Upper lobe of left lung (tissue), 6 donors: ENCODE results near the gene IFT25. TPM values are rescaled to one million over a fixed set of nuclear protein-coding genes. Genes with fewer than 3 reads are reported as not detected.

Experiments
- ATAC-seq, 2 donors: fragments of 200-7000 bp; cut with Tn5 transposase; one replicate each; pipeline ENCODE4 v1.9.1; 2022; ENCODE audit warnings: mild to moderate bottlenecking in 2 of 2, moderate library complexity in 2 of 2; ENCODE audit not compliant: low FRiP score in 2 of 2
- DNase-seq, 2 donors: peaks; one replicate each; pipeline ENCODE4 v3.0.0-alpha.2; 2019 to 2020
- H3K27ac ChIP-seq, 4 donors: fragments of 200-600 bp; sonication (generic); one replicate each; pipeline ENCODE4 v1.5.1; 2016 to 2019
- H3K27me3 ChIP-seq, 4 donors: fragments of 200-600 bp; sonication (generic); one replicate each; pipeline ENCODE4 v1.5.1; 2017 to 2019
- H3K36me3 ChIP-seq, 4 donors: fragments of 200-600 bp; sonication (generic); one replicate each; pipeline ENCODE4 v1.5.1; 2016 to 2019
- H3K4me1 ChIP-seq, 4 donors: fragments of 200-600 bp; sonication (generic); one replicate each; pipeline ENCODE4 v1.5.1; 2018 to 2019
- H3K4me3 ChIP-seq, 4 donors: fragments of 200-600 bp; sonication (generic); one replicate each; pipeline ENCODE4 v1.5.1; 2017 to 2019; ENCODE audit warnings: mild to moderate bottlenecking in 2 of 4, moderate library complexity in 1 of 4
- H3K9me3 ChIP-seq, 4 donors: fragments of 200-600 bp; sonication (generic); one replicate each; pipeline ENCODE4 v1.5.1; 2018 to 2019
- EP300 ChIP-seq, 4 donors: sonication (generic); formaldehyde crosslinking; IDR thresholded peaks; one replicate each; pipeline ENCODE4 v1.5.1; 2017; ENCODE audit warnings: antibody characterized with exemption in 4 of 4, control low read depth in 2 of 4
- POLR2A ChIP-seq, 4 donors: fragments of 450-650 bp; IDR thresholded peaks; one replicate each; pipeline ENCODE4 v1.5.1; 2016 to 2017; ENCODE audit warnings: antibody characterized with exemption in 4 of 4, mild to moderate bottlenecking in 2 of 4
- POLR2AphosphoS5 ChIP-seq, 2 donors: sonication (generic); formaldehyde crosslinking; IDR thresholded peaks; one replicate each; pipeline ENCODE4 v1.5.1; 2017; ENCODE audit warnings: antibody characterized with exemption in 2 of 2
- WGBS, 2 donors: methylation state at CpG; one replicate each; pipeline ENCODE4 v1.1.5; 2017 to 2018; 5-methylcytosine and 5-hydroxymethylcytosine counted together
- total RNA-seq, 6 donors: library from RNA; depleted of rRNA in 4 of 6; stranded (reverse); fragments of >200 nt in 4 of 6; gene quantifications; one replicate each; pipeline versions ENCODE4 v1.1.0 to v1.2.1, GENCODE V29; 2016 to 2021
- TF ChIP-seq, protein P1 (sequence below), 6 experiments: fragments of 450-650 bp in 4 of 6; fragments of 200-600 bp in 2 of 6; sonication (generic) in 2 of 6; IDR thresholded peaks; one replicate each; pipeline ENCODE4 v1.5.1; 2016 to 2019; ENCODE audit warnings: antibody characterized with exemption in 6 of 6
- donor health status: DM: no; HTN: no; CAD: no; lungs with moderate emphysema.
- donor health status: DM: no; HTN: yes; CAD: no; lungs with severe emphysema.

The IFT25 gene
- total RNA-seq, 6 donors from 2014 or later = 11.1 to 35.5 (median 15.8) TPM

DNA sequence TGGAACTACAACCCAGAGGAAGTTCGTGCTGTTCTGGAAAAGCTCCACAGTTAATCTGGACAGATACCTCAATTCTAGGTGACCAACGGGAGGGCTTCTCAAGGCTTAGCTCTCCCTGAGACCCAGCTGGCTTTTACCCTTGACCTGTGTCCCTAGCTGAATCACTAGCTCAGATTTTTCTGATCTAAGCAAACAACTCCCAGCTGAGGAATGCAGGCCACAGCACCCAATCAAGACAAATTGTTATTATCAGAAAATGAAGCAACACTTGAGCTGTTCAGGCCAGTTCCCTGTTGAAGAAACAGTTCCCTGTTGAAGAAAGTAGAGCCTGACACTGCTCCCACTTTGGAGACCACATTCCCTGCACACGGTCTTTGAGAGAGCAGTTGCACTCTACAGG is 35.6 kb downstream of the IFT25 start:
- H3K36me3 ChIP-seq = peaks cover 0 to 8% (median 1%) of the 10 kb centered on the region in 4 donors
- H3K4me1 ChIP-seq = peaks cover 0 to 3% (median 0%) of the 10 kb centered on the region in 4 donors
- H3K27me3 ChIP-seq = no peaks in the 10 kb centered on the region
- H3K27ac ChIP-seq = peak overlapping the region in 1 of 4 donors; percentile 20
- DNase-seq (no peak), ATAC-seq (no peak)
- 58 to 61% methylated on average over 3 of the region's 3 CpGs for WGBS, 2 donors
- no peak for TF ChIP-seq EP300 (IDR thresholded peaks at IDR 0.05)
- TF ChIP-seq, protein P1, sequence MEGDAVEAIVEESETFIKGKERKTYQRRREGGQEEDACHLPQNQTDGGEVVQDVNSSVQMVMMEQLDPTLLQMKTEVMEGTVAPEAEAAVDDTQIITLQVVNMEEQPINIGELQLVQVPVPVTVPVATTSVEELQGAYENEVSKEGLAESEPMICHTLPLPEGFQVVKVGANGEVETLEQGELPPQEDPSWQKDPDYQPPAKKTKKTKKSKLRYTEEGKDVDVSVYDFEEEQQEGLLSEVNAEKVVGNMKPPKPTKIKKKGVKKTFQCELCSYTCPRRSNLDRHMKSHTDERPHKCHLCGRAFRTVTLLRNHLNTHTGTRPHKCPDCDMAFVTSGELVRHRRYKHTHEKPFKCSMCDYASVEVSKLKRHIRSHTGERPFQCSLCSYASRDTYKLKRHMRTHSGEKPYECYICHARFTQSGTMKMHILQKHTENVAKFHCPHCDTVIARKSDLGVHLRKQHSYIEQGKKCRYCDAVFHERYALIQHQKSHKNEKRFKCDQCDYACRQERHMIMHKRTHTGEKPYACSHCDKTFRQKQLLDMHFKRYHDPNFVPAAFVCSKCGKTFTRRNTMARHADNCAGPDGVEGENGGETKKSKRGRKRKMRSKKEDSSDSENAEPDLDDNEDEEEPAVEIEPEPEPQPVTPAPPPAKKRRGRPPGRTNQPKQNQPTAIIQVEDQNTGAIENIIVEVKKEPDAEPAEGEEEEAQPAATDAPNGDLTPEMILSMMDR (IDR thresholded peaks at IDR 0.05) = no peak
- no peak for TF ChIP-seq POLR2AphosphoS5 (IDR thresholded peaks at IDR 0.05)
- no peak for TF ChIP-seq POLR2A (IDR thresholded peaks at IDR 0.05)
- H3K9me3 ChIP-seq = no peaks in the 10 kb centered on the region
- H3K4me3 ChIP-seq = no peak overlapping the region

- no peak overlapping the region for H3K4me3 ChIP-seq
- H3K36me3 ChIP-seq = peaks cover 0 to 3% (median 0%) of the 10 kb centered on the region in 4 donors
- H3K4me1 ChIP-seq = peaks cover 0 to 3% (median 0%) of the 10 kb centered on the region in 4 donors
- TF ChIP-seq, protein P1 (IDR thresholded peaks at IDR 0.05) = no peak
- TF ChIP-seq POLR2AphosphoS5 (IDR thresholded peaks at IDR 0.05) (no peak), EP300 (IDR thresholded peaks at IDR 0.05) (no peak), POLR2A (IDR thresholded peaks at IDR 0.05) (no peak)
- H3K27me3 ChIP-seq = no peaks in the 10 kb centered on the region
- DNase-seq (no peak), ATAC-seq (no peak)
- no peaks in the 10 kb centered on the region for H3K9me3 ChIP-seq
- no peak overlapping the region for H3K27ac ChIP-seq
- 88% methylated on average over 2 to 4 of the region's 4 CpGs for WGBS, 2 donors
Measured at GRCh38 chr1:53906121-53906520, 39.4 kb downstream of the IFT25 start.

DNA sequence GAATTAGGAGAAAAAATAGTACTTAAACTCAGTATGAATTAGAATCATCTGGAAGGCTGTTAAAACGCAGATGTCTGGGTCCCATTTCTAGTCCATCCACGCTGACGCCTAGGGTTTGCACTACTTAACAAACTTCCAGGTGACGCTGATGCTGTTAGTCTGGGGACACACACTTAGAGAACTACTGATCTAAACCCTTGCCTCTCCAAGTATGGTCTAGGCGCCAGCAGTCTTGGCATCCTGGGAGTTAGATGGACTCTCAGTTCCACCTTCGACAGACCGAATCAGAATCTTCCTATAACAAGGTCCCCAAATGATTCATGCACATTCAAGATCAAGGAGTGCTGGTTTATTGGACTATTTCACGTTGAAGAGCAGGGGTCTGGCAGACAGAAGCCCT is 40.0 kb downstream of the IFT25 start:
- Histone ChIP-seq H3K9me3 (no peaks in the 10 kb centered on the region), H3K4me3 (no peak overlapping the region), H3K27ac (no peak overlapping the region), H3K27me3 (no peaks in the 10 kb centered on the region), H3K36me3 (peaks cover 0 to 3% (median 0%) of the 10 kb centered on the region in 4 donors), H3K4me1 (peaks cover 0 to 3% (median 0%) of the 10 kb centered on the region in 4 donors)
- TF ChIP-seq EP300 (IDR thresholded peaks at IDR 0.05) = no peak
- TF ChIP-seq, protein P1 (IDR thresholded peaks at IDR 0.05) = no peak
- TF ChIP-seq POLR2A (IDR thresholded peaks at IDR 0.05) = no peak
- TF ChIP-seq POLR2AphosphoS5 (IDR thresholded peaks at IDR 0.05) = no peak
- DNase-seq (no peak), ATAC-seq (no peak)
- 92 to 96% methylated on average over 8 of the region's 8 CpGs for WGBS, 2 donors

GRCh38 chr1:53902235-53903138 is 43.0 kb downstream of the IFT25 start:
- Histone ChIP-seq H3K4me3 (no peak overlapping the region), H3K4me1 (peaks cover 0 to 10% (median 8%) of the 10 kb centered on the region in 4 donors), H3K27me3 (no peaks in the 10 kb centered on the region), H3K9me3 (no peaks in the 10 kb centered on the region), H3K36me3 (peaks cover 0 to 3% (median 0%) of the 10 kb centered on the region in 4 donors), H3K27ac (no peak overlapping the region)
- no peak for TF ChIP-seq EP300 (IDR thresholded peaks at IDR 0.05)
- TF ChIP-seq, protein P1 (IDR thresholded peaks at IDR 0.05) = no peak
- TF ChIP-seq POLR2A (IDR thresholded peaks at IDR 0.05) = no peak
- no peak for TF ChIP-seq POLR2AphosphoS5 (IDR thresholded peaks at IDR 0.05)
- DNase-seq (no peak), ATAC-seq (no peak)
- WGBS, 2 donors = 63 to 72% methylated on average over 6 to 7 of the region's 7 CpGs
